ENCODE measurements around the gene CARD11.
"Not testable (repeated sequence)": the region's sequence is repeated elsewhere in the genome, so short reads cannot be mapped to it uniquely, and the experiment has no call there.

The CARD11 gene

DNA sequence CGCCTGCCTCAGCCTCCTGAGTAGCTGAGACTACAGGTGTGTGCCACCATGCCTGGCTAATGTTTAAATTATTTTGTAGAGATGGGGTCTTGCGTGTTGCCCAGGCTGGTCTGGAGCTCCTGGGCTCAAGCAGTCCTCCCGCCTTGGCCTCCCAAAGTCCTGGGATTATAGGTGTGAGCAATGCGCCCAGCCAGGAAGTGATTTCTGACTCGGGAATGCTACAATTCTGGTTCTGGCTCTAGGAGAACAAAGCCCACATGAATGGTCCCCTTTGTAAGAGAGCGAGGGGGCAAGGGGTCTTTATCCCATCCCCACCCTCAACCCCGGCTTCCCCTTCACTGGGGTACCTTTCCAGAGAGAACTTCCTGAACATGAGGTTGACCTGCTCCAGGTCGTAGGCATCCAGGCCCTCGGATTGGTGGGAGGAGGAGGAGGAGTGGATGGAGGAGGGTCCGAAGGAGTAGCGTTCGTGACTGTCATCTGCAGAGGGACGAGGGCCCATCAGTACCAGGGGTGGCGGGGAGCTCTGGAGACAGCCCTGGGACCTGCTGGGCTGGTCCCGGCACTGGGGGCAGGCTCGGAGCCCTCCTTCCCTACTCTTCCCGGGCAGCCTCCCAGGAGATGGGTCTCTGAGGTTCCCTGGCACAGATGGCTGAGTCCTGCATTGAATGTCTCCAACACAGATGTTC is 119.6 kb downstream of the CARD11 start:
- no peak for DNase-seq (ENCODE audit: low spot score)
- TF ChIP-seq CTCF (IDR thresholded peaks at IDR 0.05; ENCODE audit: extremely low read depth, missing control alignments) = no peak

DNA sequence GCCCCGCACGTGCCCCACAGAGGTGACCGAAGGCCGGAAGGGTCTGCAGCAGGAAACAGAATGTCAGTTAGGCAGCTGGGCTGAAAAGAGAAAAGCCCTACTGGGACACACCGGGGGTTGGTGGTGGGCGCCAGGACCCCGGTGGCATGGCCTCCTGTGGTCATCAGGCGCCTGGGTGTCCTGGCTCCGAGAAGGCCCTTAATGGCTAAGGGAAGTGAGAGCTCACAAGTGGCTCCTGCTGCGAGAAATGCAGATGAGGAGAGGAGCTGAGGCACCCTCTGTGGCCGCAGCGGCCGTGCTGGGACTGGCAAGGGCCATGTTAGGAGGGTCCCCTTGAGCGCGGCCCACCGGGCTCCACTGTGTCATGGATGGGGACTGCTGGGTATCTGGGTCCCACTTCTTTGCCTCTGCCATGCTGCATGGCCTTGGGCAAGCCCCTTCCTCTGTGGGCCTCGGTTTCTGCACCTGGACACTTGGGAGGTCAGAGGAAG is 120.3 kb downstream of the CARD11 start:
- DNase-seq (ENCODE audit: low spot score) = no peak
- TF ChIP-seq CTCF (IDR thresholded peaks at IDR 0.05; ENCODE audit: extremely low read depth, missing control alignments) = no peak

GRCh38 chr7:2922866-2923265 is 120.8 kb downstream of the CARD11 start:
- TF ChIP-seq CTCF (IDR thresholded peaks at IDR 0.05; ENCODE audit: extremely low read depth, missing control alignments) = no peak
- no peak for DNase-seq (ENCODE audit: low spot score)

GRCh38 chr7:2922348-2922691 is 121.3 kb downstream of the CARD11 start:
- no peak for DNase-seq (ENCODE audit: low spot score)
- no peak for TF ChIP-seq CTCF (IDR thresholded peaks at IDR 0.05; ENCODE audit: extremely low read depth, missing control alignments)

DNA sequence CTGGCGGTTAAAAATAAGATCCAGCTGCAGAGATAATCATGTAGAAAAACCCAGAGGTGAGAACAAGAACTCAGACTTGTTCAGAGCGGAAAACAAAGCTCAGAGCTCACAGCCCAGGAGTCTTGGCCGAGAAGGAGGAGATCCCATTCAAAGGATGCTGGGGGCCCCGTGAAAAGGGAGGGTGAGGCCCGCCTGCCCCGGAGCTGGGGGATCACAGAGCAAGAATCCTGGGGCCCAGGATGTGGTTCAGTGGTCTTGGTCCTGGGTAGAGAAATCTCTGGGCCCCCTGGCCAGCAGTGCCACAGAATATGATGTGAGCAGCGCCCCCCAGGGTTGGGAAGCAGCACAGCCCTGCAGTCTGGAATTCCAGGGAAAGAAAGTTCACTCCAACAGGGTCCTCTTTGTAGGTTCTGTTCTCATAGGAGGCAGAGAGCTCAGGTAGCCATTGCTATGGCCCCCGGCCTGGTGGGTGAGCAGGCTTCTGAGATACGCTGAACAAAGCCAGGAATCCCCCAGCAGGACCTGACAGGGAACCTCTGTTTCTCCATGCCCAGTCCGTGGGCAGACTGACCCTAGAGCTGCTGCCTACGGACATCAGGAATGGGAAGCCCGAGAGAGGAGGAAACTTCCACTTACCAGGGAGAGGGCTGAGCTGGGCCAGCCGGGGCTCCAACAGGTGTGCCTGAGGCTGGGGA is 121.9 kb downstream of the CARD11 start:
- no peak for DNase-seq (ENCODE audit: low spot score)
- no peak for TF ChIP-seq CTCF (IDR thresholded peaks at IDR 0.05; ENCODE audit: extremely low read depth, missing control alignments)

GRCh38 chr7:2920956-2921652 is 122.6 kb downstream of the CARD11 start:
- no peak for DNase-seq (ENCODE audit: low spot score)
- TF ChIP-seq CTCF (IDR thresholded peaks at IDR 0.05; ENCODE audit: extremely low read depth, missing control alignments) = no peak

GRCh38 chr7:2920480-2920879 is 123.2 kb downstream of the CARD11 start:
- DNase-seq (ENCODE audit: low spot score) = not testable (repeated sequence)

All from GM20000 (cell line).